GM12878 (cell line): Measurements from ENCODE around the gene NT5C. TPM values are rescaled to one million over a fixed set of nuclear protein-coding genes. Genes with fewer than 3 reads are reported as not detected.

Experiments
- ATAC-seq: fragments of 200-7000 bp; cut with Tn5 transposase; 3 replicates; pipeline ENCODE4 v1.9.1; 2020; ENCODE audit warnings: mild to moderate bottlenecking, moderate library complexity
- BruUV-seq: library from RNA; stranded (reverse); fragments of 400-500 nt; replicated peaks from 2 replicates; lab custom pipeline; 2021; lab: Mats Ljungman, UMichigan
- CTCF ChIA-PET: fragments of 300-600 bp; sonication (Branson Sonifier 250); formaldehyde crosslinking; extraction: SDS; loops from one replicate; lab custom pipeline; 2021; ENCODE audit warnings: inconsistent platforms; lab: Yijun Ruan, JAX
- POLR2A ChIA-PET: fragments of 350-600 bp; formaldehyde crosslinking; extraction: SDS; loops from one replicate; lab custom pipeline; 2021; ENCODE audit warnings: inconsistent platforms; lab: Charles Lee
- RAD21 ChIA-PET: fragments of 300-600 bp; sonication (Branson Sonifier 250); formaldehyde crosslinking; loops from one replicate; lab custom pipeline; 2023; ENCODE audit warnings: antibody characterized with exemption; ENCODE audit not compliant: unreplicated experiment; lab: Charles Lee
- SMC1A ChIA-PET: fragments of 300-600 bp; sonication (Branson Sonifier 250); formaldehyde crosslinking; loops from one replicate; lab custom pipeline; 2023; ENCODE audit not compliant: unreplicated experiment, uncharacterized antibody; lab: Charles Lee
- DNase-seq: peaks from one replicate; pipeline ENCODE4 v3.0.0-alpha.2; 2011; ENCODE audit warnings: low read depth, low spot score
- FAIRE-seq: peaks from 3 replicates; lab custom pipeline; 2011; peaks lifted over from hg19 to GRCh38; lab: Jason Lieb, UNC
- H2AFZ ChIP-seq: 2 replicates; pipeline ENCODE4 v1.6.0; 2011; ENCODE audit warnings: low read depth, low read length, control low read depth; ENCODE audit not compliant: control insufficient read depth
- H3K27ac ChIP-seq: 2 replicates; pipeline ENCODE4 v1.5.1; 2011; ENCODE audit warnings: control low read depth; ENCODE audit not compliant: control insufficient read depth, insufficient read depth
- H3K27me3 ChIP-seq, 2 experiments: replicated peaks in 1 of 2; 2 replicates each; pipeline versions ENCODE4 v1.6.0 to v1.6.1; 2011; ENCODE audit warnings: low read length in 1 of 2; ENCODE audit not compliant: control insufficient read depth in 2 of 2, insufficient read depth in 2 of 2
- H3K36me3 ChIP-seq, 2 experiments: 2 replicates each; pipeline ENCODE4 v1.5.1; 2011; ENCODE audit warnings: low read length in 1 of 2; ENCODE audit not compliant: control insufficient read depth in 2 of 2, insufficient read depth in 2 of 2
- H3K4me1 ChIP-seq: 2 replicates; pipeline ENCODE4 v1.6.1; 2011; ENCODE audit warnings: mild to moderate bottlenecking, low read length, moderate library complexity, mixed read lengths; ENCODE audit not compliant: control insufficient read depth, insufficient read depth
- H3K4me2 ChIP-seq: 2 replicates; pipeline ENCODE4 v1.6.0; 2011; ENCODE audit warnings: control low read depth; ENCODE audit not compliant: control insufficient read depth, insufficient read depth
- H3K4me3 ChIP-seq: fragments of 200-600 bp; sonication (generic); 2 replicates; pipeline ENCODE4 v1.5.1; 2016
- H3K79me2 ChIP-seq: 2 replicates; pipeline ENCODE4 v1.6.0; 2011; ENCODE audit warnings: low read length; ENCODE audit not compliant: control insufficient read depth, insufficient read depth
- H3K9ac ChIP-seq: 2 replicates; pipeline ENCODE4 v1.8.0; 2011; ENCODE audit warnings: low read length, control low read depth, mixed read lengths; ENCODE audit not compliant: control insufficient read depth, insufficient read depth
- H3K9me3 ChIP-seq: replicated peaks from 3 replicates; pipeline ENCODE4 v1.5.1; 2011; ENCODE audit warnings: mild to moderate bottlenecking, low read length; ENCODE audit not compliant: control insufficient read depth, insufficient read depth
- H4K20me1 ChIP-seq: 2 replicates; pipeline ENCODE4 v1.6.0; 2011; ENCODE audit not compliant: control insufficient read depth, insufficient read depth
- PML ChIP-seq: IDR thresholded peaks from 2 replicates; pipeline ENCODE4 v1.6.1; 2012; ENCODE audit warnings: low read length, inconsistent platforms
- RELA ChIP-seq: fragments of 450-650 bp; IDR thresholded peaks from 2 replicates; pipeline ENCODE4 v1.8.0; 2014; ENCODE audit warnings: borderline replicate concordance; ENCODE audit not compliant: partially characterized antibody
- STAT1 ChIP-seq: fragments of 450-650 bp; conservative IDR thresholded peaks from 2 replicates; pipeline ENCODE4 v1.6.1; 2014; ENCODE audit warnings: antibody characterized with exemption, mild to moderate bottlenecking
- WGBS: methylation state at CpG from one replicate; pipeline ENCODE4 v1.1.6; 2016; ENCODE audit warnings: low lambda C conversion rate; ENCODE audit not compliant: insufficient replicate concordance, insufficient coverage; ENCODE audit errors: missing lambda C conversion rate; 5-methylcytosine and 5-hydroxymethylcytosine counted together
- in situ Hi-C: fragments of 300-500 bp; cut with MboI; formaldehyde crosslinking; loops from 9 replicates; pipeline ENCODE4 v1.14.3; 2018; ENCODE audit warnings: mixed read lengths
- intact Hi-C: fragments of 100-400 bp; cut with micrococcal nuclease; formaldehyde crosslinking; loops from one replicate; pipeline ENCODE4 v1.14.2; 2022; ENCODE audit not compliant: unreplicated experiment
- polyA plus RNA-seq, 11 experiments: library from polyadenylated mRNA; depleted of rRNA in 4 of 11; unstranded in 6 of 11; stranded (reverse) in 5 of 11; fragments of >200 nt; fragmentation: Nextera tagmentation in 4 of 11; fragmentation: Illumina TruSeq in 1 of 11; extraction: Ambion mirVana in 4 of 11; extraction: Trizol in 1 of 11; gene quantifications; 1 replicate in 1 of 11; 2 replicates in 10 of 11; pipeline versions ENCODE4 v1.2.1 to v1.2.3, GENCODE V29; 2011 to 2016; ENCODE audit warnings: inconsistent platforms in 2 of 11, missing spikeins in 2 of 11, low read depth in 1 of 11
- total RNA-seq, 4 experiments: library from RNA; depleted of rRNA in 3 of 4; stranded (reverse); fragments of >200 nt in 3 of 4; fragmentation: Illumina TruSeq in 1 of 4; extraction: Trizol in 1 of 4; gene quantifications; 2 replicates each; pipeline versions ENCODE4 v1.2.1 to v1.2.3, GENCODE V29; 2013 to 2021
- TF ChIP-seq, protein P1 (sequence below): fragments of 450-650 bp; IDR thresholded peaks from 2 replicates; pipeline ENCODE4 v1.6.1; 2016; ENCODE audit warnings: mild to moderate bottlenecking

The NT5C gene
- total and polyA plus RNA-seq, 10 of the 15 experiments (the other 5 are each of a cell fraction or from before 2014, with no cell fraction given), result 3.7 to 158 (median 63.9) TPM

DNA sequence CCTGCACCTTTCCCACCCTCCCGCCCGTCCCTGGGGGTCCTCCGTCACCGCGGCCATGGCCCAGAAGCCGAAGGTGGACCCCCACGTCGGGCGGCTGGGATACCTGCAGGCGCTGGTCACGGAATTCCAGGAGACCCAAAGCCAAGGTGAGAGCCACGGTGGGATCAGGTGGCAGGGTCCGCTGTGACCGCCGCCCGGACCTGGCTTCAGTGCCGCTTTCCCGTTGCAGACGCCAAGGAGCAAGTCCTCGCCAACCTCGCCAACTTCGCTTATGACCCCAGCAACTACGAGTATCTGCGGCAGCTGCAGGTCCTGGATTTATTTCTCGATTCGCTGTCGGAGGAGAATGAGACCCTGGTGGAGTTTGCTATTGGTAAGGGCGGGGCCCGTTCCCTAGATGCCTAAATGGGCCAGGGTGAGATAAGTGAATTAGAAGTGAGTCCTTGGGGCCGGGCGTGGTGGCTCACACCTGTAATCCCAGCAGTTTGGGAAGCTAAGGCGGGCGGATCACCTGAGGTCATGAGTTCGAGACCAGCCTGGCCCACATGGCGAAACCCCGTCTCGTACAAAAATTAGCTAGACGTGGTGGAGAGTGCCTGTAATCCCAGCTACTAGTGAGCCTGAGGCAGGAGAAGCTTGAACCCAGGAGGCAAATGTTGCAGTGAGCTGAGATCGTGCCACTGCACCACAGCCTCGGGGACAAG lies 21.2 kb downstream of the NT5C start:
- TF ChIP-seq, protein P1, sequence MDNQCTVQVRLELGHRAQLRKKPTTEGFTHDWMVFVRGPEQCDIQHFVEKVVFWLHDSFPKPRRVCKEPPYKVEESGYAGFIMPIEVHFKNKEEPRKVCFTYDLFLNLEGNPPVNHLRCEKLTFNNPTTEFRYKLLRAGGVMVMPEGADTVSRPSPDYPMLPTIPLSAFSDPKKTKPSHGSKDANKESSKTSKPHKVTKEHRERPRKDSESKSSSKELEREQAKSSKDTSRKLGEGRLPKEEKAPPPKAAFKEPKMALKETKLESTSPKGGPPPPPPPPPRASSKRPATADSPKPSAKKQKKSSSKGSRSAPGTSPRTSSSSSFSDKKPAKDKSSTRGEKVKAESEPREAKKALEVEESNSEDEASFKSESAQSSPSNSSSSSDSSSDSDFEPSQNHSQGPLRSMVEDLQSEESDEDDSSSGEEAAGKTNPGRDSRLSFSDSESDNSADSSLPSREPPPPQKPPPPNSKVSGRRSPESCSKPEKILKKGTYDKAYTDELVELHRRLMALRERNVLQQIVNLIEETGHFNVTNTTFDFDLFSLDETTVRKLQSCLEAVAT, result peak; percentile 82
- TF ChIP-seq PML (0 out of 2 replicates have a peak, but pooled peaks have one; percentile 6), STAT1 (no peak), RELA (peak; percentile 17)
- Histone ChIP-seq H3K27ac (peak overlapping the region; percentile 28), H4K20me1 (no peaks in the 10 kb centered on the region), H3K27me3 (no peaks in the 10 kb centered on the region; a peak in 1 of 4 replicates), H3K36me3 (peaks cover 0 to 3% of the 10 kb centered on the region in 2 experiments; a peak in 1 of 4 replicates), H2AFZ (peak overlapping the region; percentile 77), H3K79me2 (peaks cover 15% of the 10 kb centered on the region), H3K9me3 (no peaks in the 10 kb centered on the region), H3K9ac (peak overlapping the region; percentile 71), H3K4me3 (peak overlapping the region; percentile 97), H3K4me1 (peaks cover 29% of the 10 kb centered on the region), H3K4me2 (peak overlapping the region; percentile 97)
- no TSS peak for BruUV-seq
- FAIRE-seq (no peak), ATAC-seq (no peak), DNase-seq (no peak)
- ChIA-PET CTCF (interaction anchor here (0.7 to 9.3 kb wide), 11 partner anchors 23 to 302 kb away, joined by 3 to 293 read pairs (median 6); partner anchors contain the start of genes MRPL58, NT5C and NUP85), POLR2A (interaction anchor here (0.5 to 3.5 kb wide), 12 partner anchors 8 to 178 kb away, joined by 3 to 11 read pairs (median 4); partner anchors contain the start of genes MRPL58 and NT5C), SMC1A (interaction anchor here (0.7 to 8.1 kb wide), 9 partner anchors 21 to 96 kb away, joined by 3 to 134 read pairs (median 3); partner anchors contain the start of genes NT5C and NUP85), RAD21 (interaction anchor here (0.6 to 5.5 kb wide), 13 partner anchors 9 to 345 kb away, joined by 3 to 131 read pairs (median 3); partner anchors contain the start of genes NT5C and NUP85)
- in situ Hi-C loops, result loop anchor here (5.0 kb wide), 1 partner anchor 92 kb away; no protein-coding TSS in a partner anchor
- WGBS, result 22% methylated on average over 34 of the region's 40 CpGs
- intact Hi-C loops, result loop anchor here (5.0 kb wide), 2 partner anchors 148 to 302 kb away; no protein-coding TSS in a partner anchor
